HCT116 (cell line): ENCODE data around the gene PLD3. TPM values are rescaled to one million over a fixed set of nuclear protein-coding genes. Genes with fewer than 3 reads are reported as not detected.

ENCODE experiments used
- ATAC-seq: fragments of 200-7000 bp; cut with Tn5 transposase; 2 replicates; pipeline ENCODE4 v1.9.1; 2020; ENCODE audit warnings: mild to moderate bottlenecking, moderate library complexity
- BruUV-seq: library from RNA; stranded (reverse); fragments of 400-500 nt; replicated peaks from 2 replicates; lab custom pipeline; 2021; lab: Mats Ljungman, UMichigan
- CTCF ChIA-PET: fragments of 300-600 bp; sonication (Branson Sonifier 250); formaldehyde crosslinking; loops from one replicate; lab custom pipeline; 2021; ENCODE audit warnings: antibody characterized with exemption; lab: Charles Lee
- POLR2A ChIA-PET: fragments of 300-600, 350-600 bp; sonication (Branson Sonifier 250); formaldehyde crosslinking; loops from one replicate; lab custom pipeline; 2021; ENCODE audit warnings: antibody characterized with exemption; lab: Charles Lee
- RAD21 ChIA-PET, 2 experiments: fragments of 300-600 bp; sonication (Branson Sonifier 250); formaldehyde crosslinking; loops; one replicate each; lab custom pipeline; 2023; ENCODE audit warnings: low total read pairs in 2 of 2; ENCODE audit not compliant: uncharacterized antibody in 2 of 2, unreplicated experiment in 2 of 2, low non-redundant PET in 1 of 2; lab: Charles Lee
- DNase-seq: peaks from one replicate; pipeline ENCODE4 v3.0.0-alpha.2; 2010; ENCODE audit warnings: low read depth, low spot score
- H2AFZ ChIP-seq: fragments of 200-600 bp; shearing (Covaris generic), sonication (generic); 2 replicates; pipeline ENCODE4 v1.6.1; 2017; ENCODE audit warnings: low read depth, mixed run types, mixed read lengths, antibody characterized with exemption, low read length; ENCODE audit not compliant: poor library complexity, severe bottlenecking
- H3K27ac ChIP-seq: 2 replicates; pipeline ENCODE4 v1.5.1; 2012; ENCODE audit warnings: low read depth, low read length
- H3K27me3 ChIP-seq: fragments of 200-600 bp; sonication (generic); 2 replicates; pipeline ENCODE4 v1.6.1; 2016; ENCODE audit warnings: mixed run types, low read length, mixed read lengths; ENCODE audit not compliant: insufficient read depth
- H3K36me3 ChIP-seq, 2 experiments: fragments of 200-500 bp in 1 of 2; fragments of 200-600 bp in 1 of 2; sonication (Bioruptor generic) in 1 of 2; sonication (generic) in 1 of 2; 2 replicates each; pipeline versions ENCODE4 v1.5.1 to v1.6.1; 2014 to 2016; ENCODE audit warnings: low read length in 2 of 2, inconsistent platforms in 1 of 2, mixed read lengths in 1 of 2, mixed run types in 1 of 2; ENCODE audit not compliant: insufficient read depth in 2 of 2, control insufficient read depth in 1 of 2
- H3K4me1 ChIP-seq, 2 experiments: fragments of 200-600 bp in 1 of 2; sonication (generic) in 1 of 2; 2 replicates each; pipeline versions ENCODE4 v1.5.1 to v1.6.1; 2012 to 2017; ENCODE audit warnings: low read length in 2 of 2, inconsistent platforms in 1 of 2, mild to moderate bottlenecking in 1 of 2, mixed read lengths in 1 of 2, mixed run types in 1 of 2, moderate library complexity in 1 of 2; ENCODE audit not compliant: insufficient read depth in 2 of 2, control insufficient read depth in 1 of 2
- H3K4me2 ChIP-seq: fragments of 200-600 bp; sonication (generic); 2 replicates; pipeline ENCODE4 v1.6.1; 2017; ENCODE audit warnings: mixed run types, low read length, mixed read lengths
- H3K4me3 ChIP-seq, 2 experiments: fragments of 200-600 bp in 1 of 2; sonication (generic) in 1 of 2; replicated peaks in 1 of 2; 2 replicates each; pipeline ENCODE4 v1.5.1; 2011 to 2016; ENCODE audit warnings: low read length in 2 of 2, control low read depth in 1 of 2, low read depth in 1 of 2, mild to moderate bottlenecking in 1 of 2, mixed read lengths in 1 of 2, mixed run types in 1 of 2
- H3K79me2 ChIP-seq: fragments of 200-600 bp; sonication (generic); 2 replicates; pipeline ENCODE4 v1.6.1; 2017; ENCODE audit warnings: mild to moderate bottlenecking, mixed run types, low read length, moderate library complexity, mixed read lengths; ENCODE audit not compliant: insufficient read depth
- H3K9ac ChIP-seq: fragments of 200-600 bp; sonication (generic); 2 replicates; pipeline ENCODE4 v1.6.1; 2016; ENCODE audit warnings: low read length, mixed read lengths
- H3K9me2 ChIP-seq: fragments of 200-600 bp; sonication (generic), shearing (Covaris generic); 2 replicates; pipeline ENCODE4 v1.6.1; 2017; ENCODE audit warnings: mixed run types, mild to moderate bottlenecking, moderate library complexity; ENCODE audit not compliant: insufficient read depth
- H3K9me3 ChIP-seq, 2 experiments: fragments of 200-500 bp in 1 of 2; fragments of 200-600 bp in 1 of 2; sonication (Bioruptor generic) in 1 of 2; sonication (generic) in 1 of 2; 2 replicates each; pipeline ENCODE4 v1.6.1; 2014 to 2017; ENCODE audit warnings: low read length in 2 of 2, mixed read lengths in 2 of 2, inconsistent platforms in 1 of 2, low read depth in 1 of 2, mild to moderate bottlenecking in 1 of 2, mixed run types in 1 of 2, moderate library complexity in 1 of 2; ENCODE audit not compliant: control insufficient read depth in 1 of 2, insufficient read depth in 1 of 2
- H4K20me1 ChIP-seq: fragments of 200-600 bp; sonication (generic), shearing (Covaris generic); 2 replicates; pipeline ENCODE4 v1.6.1; 2017; ENCODE audit warnings: mixed run types, mild to moderate bottlenecking, moderate library complexity; ENCODE audit not compliant: insufficient read depth
- CBX3 ChIP-seq: IDR thresholded peaks from 2 replicates; pipeline ENCODE4 v1.6.1; 2012; ENCODE audit warnings: low read depth
- CEBPB ChIP-seq: IDR thresholded peaks from 2 replicates; pipeline ENCODE4 v1.6.1; 2012; ENCODE audit warnings: low read depth
- ELF1 ChIP-seq: IDR thresholded peaks from 2 replicates; pipeline ENCODE4 v1.6.1; 2012; ENCODE audit warnings: low read depth, borderline replicate concordance
- EZH2 ChIP-seq: fragments of 200-600 bp; sonication (generic); IDR thresholded peaks from 2 replicates; pipeline ENCODE4 v1.6.1; 2017; ENCODE audit warnings: antibody characterized with exemption, mixed run types
- EZH2phosphoT487 ChIP-seq: fragments of 200-600 bp; IDR thresholded peaks from 2 replicates; pipeline ENCODE4 v1.6.1; 2018; ENCODE audit warnings: antibody characterized with exemption, borderline replicate concordance
- FOSL1 ChIP-seq: IDR thresholded peaks from 2 replicates; pipeline ENCODE4 v1.6.1; 2012; ENCODE audit warnings: low read depth
- POLR2A ChIP-seq: IDR thresholded peaks from 2 replicates; pipeline ENCODE4 v1.7.0; 2011; ENCODE audit warnings: borderline replicate concordance; ENCODE audit not compliant: insufficient read depth, insufficient read length; ENCODE audit errors: extremely low read depth
- POLR2AphosphoS5 ChIP-seq: IDR thresholded peaks from 2 replicates; pipeline ENCODE4 v1.6.1; 2011; ENCODE audit warnings: mild to moderate bottlenecking, low read depth, low read length, moderate library complexity
- RAD21 ChIP-seq: IDR thresholded peaks from 2 replicates; pipeline ENCODE4 v1.6.1; 2012; ENCODE audit warnings: low read depth, mild to moderate bottlenecking
- SIN3A ChIP-seq: IDR thresholded peaks from 2 replicates; pipeline ENCODE4 v1.6.1; 2012; ENCODE audit warnings: low read depth
- SP1 ChIP-seq: IDR thresholded peaks from 2 replicates; pipeline ENCODE4 v1.6.1; 2012; ENCODE audit warnings: low read depth
- SRF ChIP-seq: IDR thresholded peaks from 2 replicates; pipeline ENCODE4 v1.6.1; 2012; ENCODE audit warnings: low read depth
- TCF7L2 ChIP-seq: IDR thresholded peaks from 2 replicates; pipeline ENCODE4 v1.7.0; 2011; ENCODE audit warnings: borderline replicate concordance, inconsistent platforms; ENCODE audit not compliant: insufficient read depth, insufficient read length; ENCODE audit errors: extremely low read depth
- YY1 ChIP-seq: IDR thresholded peaks from 2 replicates; pipeline ENCODE4 v1.6.1; 2011; ENCODE audit warnings: low read length, low read depth, moderate library complexity, mild to moderate bottlenecking; ENCODE audit not compliant: insufficient replicate concordance; ENCODE audit errors: extremely low read depth
- ZNF274 ChIP-seq: fragments of 200-500 bp; sonication (Bioruptor generic); IDR thresholded peaks from 2 replicates; pipeline ENCODE4 v1.6.1; 2014; ENCODE audit warnings: mild to moderate bottlenecking, low read depth, low read length, inconsistent platforms
- intact Hi-C: fragments of 100-400 bp; cut with micrococcal nuclease; formaldehyde crosslinking; loops from 2 replicates; pipeline ENCODE4 v1.10.0; 2022
- total RNA-seq: library from RNA; stranded (reverse); gene quantifications from one replicate; pipeline ENCODE4 v1.2.1, GENCODE V29; 2021; ENCODE audit not compliant: unreplicated experiment
- TF ChIP-seq, protein P1 (sequence below): IDR thresholded peaks from 2 replicates; pipeline ENCODE4 v1.6.1; 2012
- TF ChIP-seq, protein P2 (sequence below): IDR thresholded peaks from 2 replicates; pipeline ENCODE4 v1.6.1; 2011; ENCODE audit warnings: mild to moderate bottlenecking, low read length, moderate library complexity; ENCODE audit not compliant: insufficient replicate concordance; ENCODE audit errors: extremely low read depth
- TF ChIP-seq, protein P3 (sequence below): IDR thresholded peaks from 2 replicates; pipeline ENCODE4 v1.6.1; 2012

Gene PLD3
- total RNA-seq, 1 experiment from 2014 or later = 123 TPM

DNA sequence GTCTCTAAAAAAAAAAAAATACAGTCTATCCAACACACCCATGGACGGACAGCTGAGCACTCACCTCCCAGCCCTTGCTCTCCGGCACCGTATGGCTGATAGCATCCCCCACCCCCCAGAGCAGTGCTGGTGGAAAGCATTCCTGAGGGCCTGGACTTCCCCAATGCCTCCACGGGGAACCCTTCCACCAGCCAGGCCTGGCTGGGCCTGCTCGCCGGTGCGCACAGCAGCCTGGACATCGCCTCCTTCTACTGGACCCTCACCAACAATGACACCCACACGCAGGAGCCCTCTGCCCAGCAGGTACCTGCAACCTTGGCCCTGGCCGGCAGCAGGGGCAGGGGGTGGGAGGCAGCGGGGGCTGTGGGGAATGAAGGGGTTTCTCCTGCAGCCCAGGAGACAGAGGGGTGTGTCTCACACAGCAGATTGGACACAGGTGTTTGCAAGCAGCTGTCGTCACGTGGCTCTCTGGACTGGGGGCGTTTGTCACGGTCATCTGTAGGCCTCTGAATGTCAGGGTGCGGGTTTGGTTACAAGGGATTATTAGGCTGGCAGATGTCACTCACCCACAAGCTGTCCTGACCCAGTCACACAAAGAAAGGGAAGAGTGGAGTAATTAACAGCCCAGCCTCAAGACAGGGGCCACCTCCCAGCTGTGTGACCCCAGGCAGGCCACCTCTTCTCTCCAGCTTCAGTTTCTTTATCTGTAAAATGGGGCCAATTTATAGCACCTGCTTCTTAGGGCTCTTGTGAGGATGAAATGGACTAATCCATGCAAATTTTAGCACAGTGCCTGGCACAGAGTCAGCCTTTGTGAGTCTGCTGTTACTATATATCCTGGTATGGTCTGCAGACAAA is 19.3 kb downstream of the PLD3 start:
- Histone ChIP-seq H3K9ac (no peak overlapping the region), H3K27ac (no peak overlapping the region), H3K79me2 (no peaks in the 10 kb centered on the region), H4K20me1 (no peaks in the 10 kb centered on the region)
- DNase-seq = no peak
- TF ChIP-seq RAD21 (no peak), POLR2AphosphoS5 (no peak), CBX3 (no peak), TCF7L2 (no peak), CEBPB (no peak), YY1 (no peak)
- TF ChIP-seq, all 23 proteins: peak for 0
- peaks cover 0 to 5% of the 10 kb centered on the region in 2 experiments; a peak in 2 of 4 replicates for H3K36me3 ChIP-seq
- no peaks in the 10 kb centered on the region for H3K9me2 ChIP-seq
- intact Hi-C loops = no loop called here
- no peaks in the 10 kb centered on the region for H3K4me1 ChIP-seq
- no peaks in the 10 kb centered on the region for H3K9me3 ChIP-seq
- no TSS peak for BruUV-seq
- ATAC-seq = no peak
- no peak overlapping the region for H3K4me3 ChIP-seq
- ChIA-PET CTCF (no interaction called here), POLR2A (no interaction called here), RAD21 (no interaction called here)
- no peak overlapping the region for H2AFZ ChIP-seq
- no peak overlapping the region for H3K4me2 ChIP-seq
- no peaks in the 10 kb centered on the region for H3K27me3 ChIP-seq

DNA sequence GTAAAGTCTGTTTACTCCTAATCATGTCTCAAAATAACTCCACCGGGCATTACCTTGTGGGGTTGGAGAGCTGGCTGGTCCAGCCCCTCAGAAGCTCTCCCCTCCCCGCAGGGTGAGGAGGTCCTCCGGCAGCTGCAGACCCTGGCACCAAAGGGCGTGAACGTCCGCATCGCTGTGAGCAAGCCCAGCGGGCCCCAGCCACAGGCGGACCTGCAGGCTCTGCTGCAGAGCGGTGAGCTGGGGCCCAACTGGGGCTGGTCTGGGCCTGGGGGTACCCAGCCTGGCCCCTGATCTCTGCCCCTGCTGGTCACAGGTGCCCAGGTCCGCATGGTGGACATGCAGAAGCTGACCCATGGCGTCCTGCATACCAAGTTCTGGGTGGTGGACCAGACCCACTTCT is 21.3 kb downstream of the PLD3 start:
- ChIA-PET POLR2A (no interaction called here), RAD21 (no interaction called here)
- Histone ChIP-seq H3K4me2 (no peak overlapping the region), H3K9me3 (no peaks in the 10 kb centered on the region)
- intact Hi-C loops = no loop called here
- no peak for TF ChIP-seq YY1
- no peak for TF ChIP-seq SIN3A
- no peak for TF ChIP-seq EZH2phosphoT487
- TF ChIP-seq EZH2 = no peak
- no peak for TF ChIP-seq ELF1
- TF ChIP-seq ZNF274 = no peak
- TF ChIP-seq, protein P1, sequence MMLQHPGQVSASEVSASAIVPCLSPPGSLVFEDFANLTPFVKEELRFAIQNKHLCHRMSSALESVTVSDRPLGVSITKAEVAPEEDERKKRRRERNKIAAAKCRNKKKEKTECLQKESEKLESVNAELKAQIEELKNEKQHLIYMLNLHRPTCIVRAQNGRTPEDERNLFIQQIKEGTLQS = no peak
- TF ChIP-seq POLR2A = no peak
- TF ChIP-seq, protein P2, sequence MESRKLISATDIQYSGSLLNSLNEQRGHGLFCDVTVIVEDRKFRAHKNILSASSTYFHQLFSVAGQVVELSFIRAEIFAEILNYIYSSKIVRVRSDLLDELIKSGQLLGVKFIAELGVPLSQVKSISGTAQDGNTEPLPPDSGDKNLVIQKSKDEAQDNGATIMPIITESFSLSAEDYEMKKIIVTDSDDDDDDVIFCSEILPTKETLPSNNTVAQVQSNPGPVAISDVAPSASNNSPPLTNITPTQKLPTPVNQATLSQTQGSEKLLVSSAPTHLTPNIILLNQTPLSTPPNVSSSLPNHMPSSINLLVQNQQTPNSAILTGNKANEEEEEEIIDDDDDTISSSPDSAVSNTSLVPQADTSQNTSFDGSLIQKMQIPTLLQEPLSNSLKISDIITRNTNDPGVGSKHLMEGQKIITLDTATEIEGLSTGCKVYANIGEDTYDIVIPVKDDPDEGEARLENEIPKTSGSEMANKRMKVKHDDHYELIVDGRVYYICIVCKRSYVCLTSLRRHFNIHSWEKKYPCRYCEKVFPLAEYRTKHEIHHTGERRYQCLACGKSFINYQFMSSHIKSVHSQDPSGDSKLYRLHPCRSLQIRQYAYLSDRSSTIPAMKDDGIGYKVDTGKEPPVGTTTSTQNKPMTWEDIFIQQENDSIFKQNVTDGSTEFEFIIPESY = no peak
- no peak for TF ChIP-seq SP1
- TF ChIP-seq CBX3 = no peak
- TF ChIP-seq, protein P3, sequence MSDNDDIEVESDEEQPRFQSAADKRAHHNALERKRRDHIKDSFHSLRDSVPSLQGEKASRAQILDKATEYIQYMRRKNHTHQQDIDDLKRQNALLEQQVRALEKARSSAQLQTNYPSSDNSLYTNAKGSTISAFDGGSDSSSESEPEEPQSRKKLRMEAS = no peak
- TF ChIP-seq POLR2AphosphoS5 = no peak
- TF ChIP-seq FOSL1 = no peak
- no peak for TF ChIP-seq SRF
- TF ChIP-seq CEBPB = no peak
- TF ChIP-seq, all 23 proteins: peak for 0
- Histone ChIP-seq H3K4me3 (no peak overlapping the region), H3K79me2 (no peaks in the 10 kb centered on the region), H2AFZ (no peak overlapping the region), H3K4me1 (no peaks in the 10 kb centered on the region), H3K27me3 (no peaks in the 10 kb centered on the region), H3K9me2 (no peaks in the 10 kb centered on the region), H3K27ac (no peak overlapping the region), H3K36me3 (peaks cover 0 to 5% of the 10 kb centered on the region in 2 experiments; a peak in 2 of 4 replicates), H4K20me1 (no peaks in the 10 kb centered on the region), H3K9ac (no peak overlapping the region)
- BruUV-seq = no TSS peak
- ATAC-seq (no peak), DNase-seq (no peak)
- CTCF ChIA-PET = no interaction called here
